Calu3 (cell line): ENCODE measurements around the gene CFAP57. TPM values are rescaled to one million over a fixed set of nuclear protein-coding genes. Genes with fewer than 3 reads are reported as not detected.
A peak's percentile ranks its signal among the peaks of the same experiment; 100 is the strongest.

Experiments
- BruUV-seq: library from RNA; stranded (reverse); fragments of 400-500 nt; replicated peaks from 2 replicates; lab custom pipeline; 2021; lab: Mats Ljungman, UMichigan
- CTCF ChIA-PET: fragments of 300-600 bp; sonication (Branson Sonifier 250); formaldehyde crosslinking; loops from one replicate; lab custom pipeline; 2022; ENCODE audit warnings: antibody characterized with exemption; lab: Charles Lee
- DNase-seq: peaks from one replicate; pipeline ENCODE4 v3.0.0; 2022
- H3K27ac Mint-ChIP-seq: one replicate; pipeline ENCODE4 v1.8.0; 2022; ENCODE audit warnings: mixed read lengths; ENCODE audit not compliant: unreplicated experiment
- H3K27me3 Mint-ChIP-seq: one replicate; pipeline ENCODE4 v1.8.0; 2022; ENCODE audit warnings: mixed read lengths; ENCODE audit not compliant: unreplicated experiment
- H3K36me3 Mint-ChIP-seq: one replicate; pipeline ENCODE4 v1.8.0; 2022; ENCODE audit warnings: mild to moderate bottlenecking, moderate library complexity, mixed read lengths; ENCODE audit not compliant: insufficient read depth, unreplicated experiment
- H3K4me1 Mint-ChIP-seq: one replicate; pipeline ENCODE4 v1.8.0; 2022; ENCODE audit warnings: mild to moderate bottlenecking, low read depth, mixed read lengths; ENCODE audit not compliant: unreplicated experiment
- H3K4me3 Mint-ChIP-seq: one replicate; pipeline ENCODE4 v1.8.0; 2022; ENCODE audit warnings: mild to moderate bottlenecking, low read depth, moderate library complexity, mixed read lengths; ENCODE audit not compliant: unreplicated experiment
- H3K9me3 Mint-ChIP-seq: one replicate; pipeline ENCODE4 v1.8.0; 2022; ENCODE audit warnings: low read depth, mixed read lengths; ENCODE audit not compliant: unreplicated experiment
- CTCF ChIP-seq: fragments of 200-600 bp; IDR thresholded peaks from one replicate; pipeline ENCODE4 v1.8.0; 2022; ENCODE audit warnings: antibody characterized with exemption; ENCODE audit not compliant: unreplicated experiment
- intact Hi-C: fragments of 100-400 bp; cut with micrococcal nuclease; formaldehyde crosslinking; loops from one replicate; pipeline ENCODE4 v1.10.0; 2022; ENCODE audit not compliant: unreplicated experiment
- total RNA-seq: library from RNA; stranded (reverse); gene quantifications from 2 replicates; pipeline ENCODE4 v1.2.3, GENCODE V29; 2022

CFAP57 gene
- total RNA-seq, 1 experiment from 2014 or later: 0.26 TPM

DNA sequence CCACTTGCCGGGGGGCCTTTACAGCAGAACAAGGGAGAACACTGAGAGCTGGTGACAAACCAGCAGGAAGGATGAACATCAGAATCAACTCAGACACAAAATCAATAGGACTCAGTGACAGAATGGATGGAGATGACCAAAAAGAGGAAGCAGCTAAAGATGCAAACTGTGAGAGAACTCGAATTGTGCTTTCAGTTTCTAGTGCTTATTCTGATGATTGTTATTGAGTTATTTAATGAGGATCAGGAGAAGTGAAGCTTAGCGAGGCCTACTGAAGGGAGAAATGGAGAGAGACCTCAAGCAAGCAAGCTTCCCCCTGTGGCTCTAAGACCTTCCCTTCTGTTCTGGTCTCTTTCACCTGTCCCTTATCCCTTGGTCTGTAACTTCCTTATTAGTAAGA lies 67.4 kb downstream of the CFAP57 start:
- Mint-ChIP-seq H3K27ac (no peak overlapping the region), H3K27me3 (no peaks in the 10 kb centered on the region), H3K4me3 (no peak overlapping the region), H3K9me3 (peaks cover 5% of the 10 kb centered on the region), H3K4me1 (peaks cover 31% of the 10 kb centered on the region), H3K36me3 (no peaks in the 10 kb centered on the region)
- CTCF ChIA-PET: interaction anchor here (1.2 to 1.6 kb wide), 2 partner anchors 46 to 144 kb away, joined by 3 to 5 read pairs; partner anchors contain the start of gene C1orf210
- BruUV-seq: no TSS peak
- intact Hi-C loops: loop anchor here (5.0 kb wide), 1 partner anchor 118 kb away; the partner anchor contains the start of gene CDC20
- no peak for TF ChIP-seq CTCF
- no peak for DNase-seq

- Mint-ChIP-seq H3K27ac (no peak overlapping the region), H3K4me1 (peaks cover 19% of the 10 kb centered on the region), H3K4me3 (no peak overlapping the region), H3K27me3 (no peaks in the 10 kb centered on the region), H3K36me3 (peaks cover 4% of the 10 kb centered on the region), H3K9me3 (peaks cover 12% of the 10 kb centered on the region)
- no peak for TF ChIP-seq CTCF
- CTCF ChIA-PET: interaction anchor here (0.5 kb wide), 1 partner anchor 29 kb away, joined by 3 read pairs; no protein-coding TSS in a partner anchor
- intact Hi-C loops: no loop called here
- peak; percentile 49 for DNase-seq
- no TSS peak for BruUV-seq
These were observed 69.3 kb downstream of the CFAP57 start for GRCh38 chr1:43241413-43241836.

DNA sequence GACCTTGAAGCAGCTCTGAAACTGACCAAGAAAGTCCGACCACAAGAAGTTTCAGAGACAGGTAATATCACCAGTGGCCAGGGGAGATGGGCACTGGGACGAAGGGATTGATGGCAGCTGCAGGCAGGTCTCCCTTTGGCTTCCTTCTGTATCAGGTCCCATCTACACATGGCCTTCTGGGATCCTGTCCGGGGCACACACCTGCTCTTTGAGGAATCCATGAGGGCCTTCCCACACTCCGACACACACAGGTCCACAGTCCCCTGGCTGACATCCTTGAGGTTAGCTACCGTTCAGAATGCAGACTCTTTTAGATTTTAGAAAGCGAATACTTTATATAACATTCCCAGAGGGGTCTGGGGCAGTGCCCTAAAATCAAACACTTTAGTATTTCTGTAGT lies 71.2 kb downstream of the CFAP57 start:
- Mint-ChIP-seq H3K36me3 (peaks cover 5% of the 10 kb centered on the region), H3K4me1 (peaks cover 14% of the 10 kb centered on the region)
- intact Hi-C loops: no loop called here

GRCh38 chr1:43246466-43247213 lies 74.5 kb downstream of the CFAP57 start:
- Mint-ChIP-seq H3K4me1 (peaks cover 7% of the 10 kb centered on the region), H3K27me3 (no peaks in the 10 kb centered on the region), H3K27ac (no peak overlapping the region), H3K36me3 (peaks cover 5% of the 10 kb centered on the region), H3K4me3 (no peak overlapping the region), H3K9me3 (peaks cover 11% of the 10 kb centered on the region)
- BruUV-seq: no TSS peak
- CTCF ChIA-PET: interaction anchor here (0.6 kb wide), 2 partner anchors 13 to 38 kb away, joined by 3 to 4 read pairs; no protein-coding TSS in a partner anchor
- intact Hi-C loops: no loop called here
- TF ChIP-seq CTCF: no peak
- DNase-seq: no peak

More for the DNA sequence above, 71.2 kb downstream of the CFAP57 start:
- no TSS peak for BruUV-seq
- Mint-ChIP-seq H3K9me3 (peaks cover 16% of the 10 kb centered on the region), H3K27ac (no peak overlapping the region), H3K4me3 (no peak overlapping the region), H3K27me3 (no peaks in the 10 kb centered on the region)
- CTCF ChIA-PET: interaction anchor here (0.6 kb wide), 1 partner anchor 1925 kb away, joined by 3 read pairs; no protein-coding TSS in a partner anchor
- TF ChIP-seq CTCF: no peak
- no peak for DNase-seq
